Panc1 (cell line): Measurements from ENCODE around the gene RABGAP1L.

Source experiments
- POLR2AphosphoS5 ChIP-seq: IDR thresholded peaks from 2 replicates; pipeline ENCODE4 v1.6.1; 2012; ENCODE audit warnings: mild to moderate bottlenecking, low read depth, low read length, moderate library complexity
- TCF7L2 ChIP-seq: IDR thresholded peaks from 2 replicates; pipeline ENCODE4 v1.6.1; 2011; ENCODE audit warnings: mild to moderate bottlenecking, low read depth, low read length, inconsistent platforms

DNA sequence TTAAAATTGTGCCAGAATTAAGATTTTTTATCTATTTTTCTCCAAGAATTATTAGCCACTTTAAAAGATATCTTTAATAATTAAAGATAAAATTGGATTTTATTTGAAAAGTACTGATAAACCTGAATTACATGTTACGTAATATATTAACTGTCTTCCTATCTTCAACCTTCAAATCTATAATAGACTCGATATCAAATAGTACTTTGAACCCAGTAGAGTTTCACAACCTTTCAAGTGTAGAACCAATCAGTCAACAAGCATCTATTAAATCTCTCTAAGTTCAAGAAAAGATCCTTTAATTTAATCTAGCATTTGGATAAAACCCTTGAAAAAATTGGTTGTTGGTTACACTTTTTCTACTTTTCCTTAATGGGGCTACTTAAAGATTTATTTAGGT, 559.9 kb downstream of the RABGAP1L start:
- TF ChIP-seq POLR2AphosphoS5 (no peak), TCF7L2 (no peak)
